HG03097 (cell line): ENCODE data around the gene ZMYM2.

Experiments used
- ATAC-seq: cut with Tn5 transposase; IDR thresholded peaks from one replicate; pipeline ENCODE4 v1.9.1; 2021; ENCODE audit not compliant: unreplicated experiment, low FRiP score

The ZMYM2 gene

DNA sequence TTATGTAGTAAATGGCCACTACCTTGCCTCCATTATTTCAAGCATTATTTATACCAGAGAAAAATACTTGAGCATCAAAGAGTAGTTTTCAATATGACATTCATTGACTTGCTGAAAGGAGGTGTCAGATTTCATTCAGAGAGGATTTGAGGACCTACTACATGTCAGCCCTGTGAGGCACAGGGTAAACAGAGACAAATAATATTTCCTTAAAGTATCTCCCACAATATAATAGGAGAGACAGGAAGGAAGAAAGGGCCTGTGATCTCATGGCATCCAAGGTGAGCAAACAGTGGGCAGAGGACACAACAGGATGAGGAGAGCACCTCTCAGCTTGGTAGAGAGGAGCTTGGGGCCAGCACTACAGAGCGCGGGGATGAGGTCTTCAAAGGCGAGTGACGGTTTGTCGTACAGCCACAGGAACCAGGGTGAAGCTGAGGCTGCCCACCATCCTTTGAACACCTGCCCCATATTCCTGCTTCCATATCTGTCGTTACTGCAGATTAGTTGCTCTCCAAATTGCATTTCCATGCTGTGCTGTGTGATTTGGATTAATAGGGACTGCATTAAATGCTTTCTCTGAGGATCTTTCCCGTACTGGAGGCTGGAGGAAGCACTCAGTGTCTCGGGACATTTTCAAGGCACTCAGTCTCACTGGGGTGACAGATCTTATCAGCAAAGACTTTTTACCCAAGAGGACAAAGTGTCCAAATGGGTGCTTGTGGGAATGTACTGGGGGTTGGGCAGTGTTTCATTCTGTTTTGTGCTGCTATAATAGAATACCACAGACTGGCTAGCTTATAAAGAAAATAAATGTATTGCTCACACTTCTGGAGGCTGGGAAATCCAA, 143.2 kb downstream of the ZMYM2 start:
- ATAC-seq, result no peak

DNA sequence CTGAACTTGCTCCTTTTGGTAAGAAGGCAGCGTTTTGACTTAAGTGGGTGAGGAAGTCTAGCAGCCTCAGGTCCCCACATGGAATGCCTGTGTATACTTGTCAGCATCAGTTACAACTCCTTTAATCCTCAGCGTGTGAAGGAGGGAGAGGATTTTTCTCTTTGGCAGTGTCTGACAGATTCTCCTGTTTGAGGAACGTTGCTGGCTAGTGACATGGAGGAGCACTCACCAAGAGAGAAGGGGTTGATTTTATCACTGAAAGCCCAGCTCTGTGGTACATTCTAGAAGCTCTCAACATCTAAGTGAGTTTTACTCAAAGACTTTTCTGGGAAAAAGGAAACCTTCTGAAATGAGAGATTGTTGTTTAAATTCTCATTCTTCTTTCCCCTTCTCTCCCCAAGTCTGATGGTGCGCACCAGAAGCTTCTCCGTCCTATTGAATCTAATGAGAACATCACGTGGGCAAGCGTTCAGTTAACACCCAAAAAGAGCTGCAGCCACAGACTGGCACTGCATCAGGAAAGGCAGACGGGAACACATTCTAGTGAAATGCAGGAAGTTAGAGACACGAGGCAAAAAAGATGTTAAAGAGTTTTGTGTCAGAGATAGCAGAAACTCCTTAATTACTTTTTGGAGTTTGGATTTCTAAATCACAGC, 144.1 kb downstream of the ZMYM2 start:
- no peak for ATAC-seq

DNA sequence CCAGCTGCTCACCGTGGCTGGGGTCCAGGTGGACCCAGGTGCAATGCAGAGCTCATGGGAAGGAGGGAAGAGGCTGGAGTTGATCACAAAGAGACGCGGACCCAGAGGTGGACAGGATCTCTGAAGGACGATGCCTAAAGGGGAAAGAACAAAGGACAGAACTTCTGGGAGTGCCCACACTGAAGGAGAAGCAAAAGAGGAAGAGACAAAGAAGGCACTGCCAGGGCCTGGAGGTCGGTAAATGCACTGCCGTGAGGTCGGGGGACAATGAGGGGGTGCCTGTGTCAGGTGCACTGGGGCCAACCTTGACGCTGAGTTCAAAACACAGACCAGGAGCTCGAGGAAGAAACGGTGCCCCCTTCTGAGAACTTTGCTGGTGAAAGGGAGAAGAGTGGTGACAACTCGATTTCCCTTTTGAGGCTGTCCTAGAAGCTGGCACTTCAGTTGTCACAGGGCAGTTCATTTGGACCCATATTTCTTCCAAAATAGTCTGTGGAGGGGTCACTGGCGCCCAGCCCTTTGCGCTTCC, 146.7 kb downstream of the ZMYM2 start:
- no peak for ATAC-seq

DNA sequence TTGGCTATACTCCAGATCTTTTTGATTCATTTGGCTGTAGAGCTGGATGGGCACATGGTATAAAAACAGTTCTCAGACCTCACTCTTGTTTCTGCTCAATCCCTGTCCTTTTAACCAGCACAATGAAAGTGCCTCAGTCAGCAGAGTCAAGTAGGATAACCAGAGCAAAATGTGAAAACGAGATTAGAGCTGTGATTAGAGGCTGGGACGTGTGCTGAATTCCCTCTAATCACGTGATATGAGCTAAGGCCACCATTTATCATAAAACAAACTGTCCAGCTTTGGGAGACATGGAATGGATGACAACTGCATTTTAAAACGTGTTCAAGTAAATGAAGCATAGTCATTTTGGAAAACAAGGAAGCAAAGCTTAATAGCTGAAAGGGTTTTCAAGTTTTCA, 148.2 kb downstream of the ZMYM2 start:
- no peak for ATAC-seq

DNA sequence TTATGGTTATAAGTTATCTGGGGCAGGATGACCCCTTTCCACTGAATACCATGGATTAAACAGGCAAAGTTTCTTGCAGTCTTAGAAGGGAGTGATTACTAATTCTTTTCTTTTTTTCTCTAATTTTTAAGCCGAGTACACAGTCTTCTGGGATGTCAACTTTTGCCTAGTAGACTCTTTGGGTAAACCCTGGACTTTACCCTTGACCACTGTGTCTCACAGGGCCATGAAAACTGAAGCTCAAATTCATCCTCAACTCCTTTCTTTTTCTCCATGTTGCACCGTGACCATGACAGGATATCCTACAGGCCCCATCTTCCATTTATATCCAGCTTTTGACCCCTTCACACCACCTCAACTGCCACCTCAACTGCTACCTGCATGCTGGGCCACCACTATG, 150.5 kb downstream of the ZMYM2 start:
- no peak for ATAC-seq

DNA sequence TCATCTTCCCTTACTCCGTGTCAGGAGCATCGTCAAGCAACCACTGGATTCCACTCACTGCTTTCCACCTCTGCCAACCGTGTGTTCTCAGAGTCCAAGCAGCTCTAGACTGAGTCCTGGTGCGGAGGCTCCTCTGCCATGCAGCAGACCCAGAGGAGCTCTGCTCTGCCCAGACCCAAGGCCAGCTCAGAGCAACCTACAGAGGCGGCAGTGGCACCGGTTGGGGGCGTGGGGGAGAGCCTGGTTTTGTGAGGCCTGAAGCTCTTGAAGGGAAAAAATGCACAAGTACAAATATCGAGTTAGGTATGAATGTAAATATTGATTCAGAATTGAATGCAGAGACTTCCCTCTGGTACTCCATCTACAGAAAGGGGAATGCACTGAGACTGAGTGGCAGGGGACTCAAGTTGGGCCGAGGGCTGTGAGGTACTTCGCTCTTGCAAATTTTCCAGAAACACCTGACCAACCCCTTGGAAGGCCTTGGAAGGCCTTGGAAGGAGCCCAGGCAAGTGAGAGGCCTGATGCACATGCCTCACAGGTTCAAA, 155.6 kb downstream of the ZMYM2 start:
- ATAC-seq, result no peak

DNA sequence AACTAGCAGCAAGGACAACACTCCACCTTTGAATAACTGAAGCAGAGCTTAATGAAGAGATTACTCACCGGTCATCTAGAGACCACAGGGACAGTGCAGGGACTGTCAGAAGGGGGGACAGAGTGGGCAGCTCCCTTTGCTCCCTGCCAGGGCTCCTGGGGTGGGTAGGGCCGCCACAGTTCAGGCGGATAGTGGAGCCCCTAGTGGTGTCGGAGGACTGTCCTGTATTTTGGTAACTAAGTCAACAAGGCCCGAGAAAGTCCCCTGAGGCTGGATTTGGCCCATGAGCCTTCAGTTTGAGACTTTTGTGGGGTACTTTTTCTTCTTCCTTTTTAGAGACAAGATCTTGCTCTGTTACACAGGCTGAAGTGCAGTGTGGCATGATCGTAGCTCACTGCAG, 157.7 kb downstream of the ZMYM2 start:
- no peak for ATAC-seq

DNA sequence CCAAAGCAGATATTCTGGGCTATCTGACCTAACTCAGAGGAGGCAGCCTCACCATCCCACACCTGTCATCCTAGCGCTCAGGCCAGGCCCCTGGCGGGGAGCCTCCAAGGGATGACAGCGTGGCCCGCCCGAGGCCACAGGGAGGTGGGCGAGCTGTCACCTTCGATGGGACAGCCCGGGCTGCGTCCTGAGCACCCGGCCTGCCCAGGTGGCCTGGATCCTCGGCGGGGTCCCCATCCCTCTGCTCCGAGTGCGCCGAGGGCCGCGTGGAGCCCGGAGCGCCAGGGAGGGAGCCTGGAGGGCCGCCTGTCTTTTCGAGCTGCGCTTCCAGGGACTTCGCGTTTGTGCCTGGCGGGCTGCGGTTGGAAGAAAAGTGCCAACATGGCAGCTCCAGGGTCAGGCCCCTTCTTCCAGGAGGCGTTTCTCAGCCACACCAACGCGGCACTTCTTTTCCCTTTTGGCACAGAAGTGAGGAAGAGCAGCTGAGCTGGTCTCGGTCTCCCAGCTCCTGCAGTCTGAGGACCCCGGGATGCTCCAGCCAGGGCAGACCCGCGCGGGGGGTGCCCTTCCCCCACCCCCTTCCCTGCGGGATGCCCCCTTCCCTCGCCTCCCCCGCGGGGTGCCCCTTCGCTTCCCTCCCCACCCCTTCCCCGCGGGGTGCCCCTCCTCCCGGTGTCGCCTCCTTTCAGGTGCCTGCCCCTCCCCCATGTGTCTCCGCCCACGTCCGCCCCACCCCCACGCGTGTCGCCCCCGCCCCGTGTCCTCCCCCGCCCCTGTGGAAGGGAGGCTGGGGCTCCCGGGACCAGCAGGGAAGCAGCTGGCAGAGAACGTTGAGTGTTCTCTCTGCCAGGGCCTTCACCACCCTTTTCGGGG, 160.0 kb downstream of the ZMYM2 start:
- no peak for ATAC-seq

DNA sequence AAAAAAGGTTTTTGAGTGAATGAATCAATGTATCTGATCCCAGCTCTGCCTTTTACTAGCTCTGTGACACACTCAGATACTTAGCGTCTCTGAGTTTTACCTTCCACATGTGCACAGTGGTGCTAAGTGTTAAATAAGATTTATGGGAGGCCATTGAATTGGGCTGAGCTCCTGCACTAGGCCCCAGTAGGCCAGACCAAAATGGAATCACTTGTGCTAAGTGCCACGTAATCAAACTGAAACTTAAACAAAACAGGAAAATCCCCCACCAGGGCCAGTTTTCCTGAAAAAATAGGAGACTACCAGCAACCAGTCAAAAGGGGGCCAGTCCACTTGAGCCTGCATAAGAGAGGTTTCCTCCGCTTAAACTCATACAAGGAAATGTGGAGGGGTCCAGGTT, 161.4 kb downstream of the ZMYM2 start:
- ATAC-seq, result no peak

DNA sequence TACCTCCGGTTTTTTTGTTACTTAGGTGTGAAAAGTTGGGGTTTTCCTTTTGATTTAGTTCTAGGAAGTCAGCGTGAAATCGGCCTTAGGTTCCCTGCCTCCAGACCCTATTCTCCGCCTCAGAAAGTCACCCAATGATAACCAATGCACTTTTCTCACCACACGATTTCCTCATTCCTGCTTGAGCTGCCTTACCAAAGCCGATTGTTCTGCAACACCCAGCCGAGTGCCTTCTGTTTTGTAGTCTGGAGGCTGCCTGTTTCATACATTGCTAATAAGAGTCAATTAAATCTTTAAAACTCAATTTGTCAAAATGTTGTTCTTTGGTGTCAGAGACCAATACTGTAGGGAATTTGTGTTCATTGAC, 162.6 kb downstream of the ZMYM2 start:
- no peak for ATAC-seq

DNA sequence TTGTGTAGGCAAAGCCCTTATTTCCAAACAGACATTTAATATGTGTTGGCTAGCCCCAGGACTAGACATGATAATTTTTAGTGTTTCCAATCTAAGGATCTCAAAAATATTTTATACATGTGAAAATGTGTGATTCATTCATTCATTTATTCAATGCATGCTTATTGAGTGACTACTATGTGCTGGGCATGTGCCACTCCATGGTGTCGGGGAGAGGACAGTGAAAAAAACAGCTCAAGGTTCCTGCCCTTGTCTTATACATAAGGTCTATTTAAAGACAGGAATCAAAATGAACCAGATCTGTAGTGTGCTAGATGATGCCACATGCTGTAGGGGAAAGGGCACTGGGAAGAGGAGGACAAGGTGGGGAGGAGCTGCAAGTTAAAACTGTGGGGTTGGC, 165.8 kb downstream of the ZMYM2 start:
- ATAC-seq, result no peak

DNA sequence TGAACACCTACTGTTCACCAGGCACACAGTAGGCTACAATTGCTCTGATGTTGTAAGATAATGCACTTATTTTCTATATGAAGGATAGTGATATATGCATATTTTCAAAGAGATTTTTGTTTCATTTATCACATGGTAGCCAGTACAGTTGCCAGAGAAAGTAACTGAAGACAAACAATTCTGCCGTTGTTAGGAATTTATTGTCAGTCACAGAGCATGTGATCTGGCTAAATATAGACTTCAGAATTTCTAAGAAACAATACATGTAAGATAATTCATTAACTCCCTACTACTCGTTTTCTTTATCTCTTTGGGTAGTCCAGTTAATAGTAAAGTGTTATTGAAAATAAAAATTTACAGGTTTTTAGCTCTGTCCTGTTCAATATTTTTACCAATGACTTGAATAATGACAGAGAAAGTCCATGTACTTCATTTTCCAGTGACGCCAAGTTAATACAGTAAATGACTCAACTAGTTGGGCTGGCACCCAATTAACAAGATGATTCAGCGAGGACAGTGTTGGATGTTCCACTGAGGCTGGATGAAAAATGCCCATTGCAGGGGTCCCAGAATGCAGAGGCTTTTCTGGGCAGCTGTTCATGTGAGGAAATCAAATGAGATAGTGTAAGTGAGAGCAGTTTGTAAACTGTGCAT, 166.7 kb downstream of the ZMYM2 start:
- ATAC-seq, result no peak

DNA sequence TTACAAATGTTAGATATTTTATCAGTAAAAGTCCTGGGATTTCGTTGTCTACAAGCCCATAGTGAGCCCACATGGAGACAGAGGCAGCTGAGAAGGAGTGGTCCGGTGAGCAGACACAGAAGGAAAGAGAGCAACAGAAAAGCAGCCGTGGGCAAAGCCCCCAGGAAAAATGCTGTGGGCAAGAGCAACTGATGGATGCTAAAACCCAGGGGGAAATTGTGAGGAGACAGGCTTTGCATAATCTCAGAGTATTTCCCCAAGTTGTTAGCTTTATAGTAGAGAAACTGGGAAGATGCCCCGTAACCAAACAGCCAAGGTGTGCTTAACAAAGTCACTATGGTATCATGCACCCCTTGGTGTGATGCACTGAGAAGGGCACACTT, 167.2 kb downstream of the ZMYM2 start:
- ATAC-seq, result no peak

DNA sequence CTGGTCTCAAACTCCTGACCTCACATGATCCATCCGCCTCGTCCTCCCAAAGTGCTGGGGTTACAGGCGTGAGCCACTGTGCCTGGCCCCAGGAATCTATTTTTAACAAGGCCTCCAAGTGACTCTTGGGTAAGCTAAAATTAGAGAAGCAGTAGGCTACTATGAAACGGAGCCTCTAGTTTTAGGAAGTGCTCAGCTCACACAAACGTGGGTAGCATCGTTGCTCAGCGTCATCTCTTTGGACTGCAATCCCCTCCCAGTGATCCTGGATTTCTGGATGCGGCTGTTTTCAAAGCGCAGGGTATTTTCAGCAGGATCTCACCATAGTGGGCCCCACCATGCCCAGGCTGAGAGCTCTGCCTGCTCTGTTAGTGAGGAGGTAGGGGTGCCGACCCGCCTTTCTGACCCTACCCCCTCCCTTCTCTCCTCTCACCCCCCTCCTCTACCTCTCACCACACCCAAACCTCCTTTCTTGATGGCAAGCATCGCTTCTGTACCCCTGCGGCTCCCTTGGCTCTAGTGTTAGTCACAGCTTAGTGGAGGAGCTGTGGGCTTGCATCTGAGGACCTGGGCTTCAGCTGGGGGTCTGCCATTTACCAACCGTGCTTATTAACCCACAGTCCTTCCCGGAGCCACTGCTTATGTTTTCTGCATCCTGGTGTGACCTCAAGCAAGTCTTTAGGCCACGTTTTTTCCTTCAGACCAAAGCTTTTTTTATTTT, 168.2 kb downstream of the ZMYM2 start:
- ATAC-seq, result no peak

DNA sequence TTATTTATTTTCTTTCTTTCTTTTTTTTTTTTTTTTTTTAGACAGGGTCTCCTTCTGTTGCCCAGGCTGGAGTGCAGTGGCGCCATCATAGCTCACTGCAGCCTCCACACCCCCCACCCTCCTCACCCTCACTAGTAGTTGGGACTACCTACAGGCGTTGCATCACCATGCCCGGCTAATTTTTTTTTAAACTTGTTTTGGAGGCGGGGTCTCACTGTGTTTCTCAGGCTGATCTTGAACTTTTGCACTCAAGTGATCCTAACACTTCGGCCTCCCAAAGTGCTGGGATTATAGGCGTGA, 168.7 kb downstream of the ZMYM2 start:
- no peak for ATAC-seq

DNA sequence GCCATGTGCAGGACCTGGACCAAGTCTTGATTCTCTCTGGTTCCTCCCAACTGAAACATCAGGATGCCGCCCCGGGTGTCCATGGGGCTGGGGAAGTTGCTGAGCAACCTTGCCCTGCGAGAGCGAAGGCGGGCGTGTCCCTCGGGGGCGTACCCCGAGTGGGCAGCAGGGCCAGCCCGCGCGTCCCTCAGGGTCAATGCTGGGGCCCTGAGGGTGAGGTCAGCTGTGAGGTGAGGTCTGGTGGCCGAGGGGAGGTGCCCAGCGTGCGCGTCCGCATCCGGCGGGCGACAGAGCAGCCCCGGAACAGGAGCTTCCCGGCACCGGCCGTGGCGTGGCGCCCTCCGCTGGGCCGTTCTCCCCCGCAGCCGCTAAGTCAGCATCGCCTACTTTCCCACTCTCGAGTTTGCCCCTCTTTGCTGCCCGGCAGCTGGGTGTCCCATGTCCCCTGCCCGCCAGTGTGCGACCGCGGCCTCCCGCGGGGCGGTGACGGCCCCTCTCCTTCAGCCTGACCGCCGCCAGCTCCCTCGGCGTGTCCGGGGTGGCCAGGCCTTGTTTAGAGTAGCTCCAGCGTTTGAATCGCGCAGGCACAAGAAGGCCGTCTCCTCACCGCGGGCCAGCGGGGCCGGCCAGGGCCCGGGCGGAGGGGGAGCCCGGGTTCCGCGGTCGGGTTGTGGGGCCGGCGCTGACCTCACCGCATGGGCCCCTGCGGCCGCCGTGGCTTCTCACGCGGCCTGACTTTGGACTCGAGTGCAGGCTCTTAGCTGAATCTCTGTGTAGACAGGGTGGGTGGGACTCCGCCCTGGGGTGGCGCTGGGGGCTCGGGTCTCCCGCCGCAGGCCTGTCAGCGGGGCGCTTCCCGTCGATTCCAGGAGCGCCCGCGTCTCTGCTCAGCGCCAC, 169.3 kb downstream of the ZMYM2 start:
- peak; percentile 64 for ATAC-seq

DNA sequence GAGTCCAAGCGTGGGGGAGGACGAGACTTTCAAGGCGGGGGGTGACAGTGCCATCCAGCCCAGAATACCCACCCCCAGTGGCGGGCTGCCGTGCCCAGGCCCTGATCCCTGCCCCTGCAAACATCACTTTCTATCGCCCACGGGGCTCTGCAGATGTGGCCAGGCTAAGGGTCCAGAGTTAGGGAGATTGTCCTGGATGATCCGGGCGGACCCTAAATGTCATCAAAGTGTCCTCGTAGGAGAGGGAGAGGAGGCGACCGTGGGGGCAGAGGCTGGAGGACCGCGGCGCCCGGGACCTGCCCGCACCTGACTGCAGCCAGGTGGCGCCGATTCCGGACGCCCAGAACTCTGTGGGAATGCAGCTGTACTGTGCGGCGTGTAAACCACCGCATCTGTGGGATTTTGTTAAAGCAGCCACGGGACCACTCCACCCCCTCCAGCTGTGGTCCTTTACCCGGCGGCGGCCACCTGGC, 170.0 kb downstream of the ZMYM2 start:
- no peak for ATAC-seq

DNA sequence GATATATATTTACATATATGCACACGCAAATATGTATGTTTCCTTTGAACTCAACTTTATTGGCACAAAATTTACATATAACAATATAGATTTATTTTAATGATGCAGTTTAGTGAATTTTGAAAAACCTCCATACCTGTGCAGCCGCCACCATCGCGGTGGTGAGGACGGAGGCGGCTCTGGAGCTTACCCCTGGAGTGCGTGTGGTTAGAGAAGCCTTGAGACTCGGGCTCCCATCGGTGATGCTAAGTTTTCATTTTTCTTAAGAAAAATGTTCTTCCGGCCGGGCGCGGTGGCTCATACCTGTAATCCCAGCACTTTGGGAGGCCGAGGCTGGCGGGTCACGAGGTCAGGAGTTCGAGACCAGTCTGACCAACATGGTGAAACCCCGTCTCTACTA, 170.5 kb downstream of the ZMYM2 start:
- no peak for ATAC-seq

DNA sequence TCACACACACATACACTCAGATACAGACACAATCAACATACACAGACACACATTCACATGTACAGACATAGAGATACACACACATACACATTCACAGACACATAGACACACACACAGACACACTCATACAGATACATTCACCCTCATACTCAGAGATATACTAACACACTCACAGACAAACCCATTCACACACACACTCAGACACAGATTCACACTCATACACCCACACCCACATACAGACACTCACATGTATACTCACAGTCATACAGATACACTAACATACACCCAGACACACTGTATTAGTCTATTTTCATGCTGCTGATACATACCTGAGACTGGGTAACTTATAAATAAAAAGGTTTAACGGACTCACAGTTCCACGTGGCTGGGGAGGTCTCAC, 171.5 kb downstream of the ZMYM2 start:
- ATAC-seq, result no peak
